Right kidney (tissue), 1 donor: ENCODE results near the gene BLCAP.
A peak's percentile ranks its signal among the peaks of the same experiment; 100 is the strongest.
"Not testable (repeated sequence)": the region's sequence is repeated elsewhere in the genome, so short reads cannot be mapped to it uniquely, and the experiment has no call there.

Experiments used
- DNase-seq: peaks from one replicate; pipeline ENCODE4 v3.0.0-alpha.2; 2016

BLCAP gene

DNA sequence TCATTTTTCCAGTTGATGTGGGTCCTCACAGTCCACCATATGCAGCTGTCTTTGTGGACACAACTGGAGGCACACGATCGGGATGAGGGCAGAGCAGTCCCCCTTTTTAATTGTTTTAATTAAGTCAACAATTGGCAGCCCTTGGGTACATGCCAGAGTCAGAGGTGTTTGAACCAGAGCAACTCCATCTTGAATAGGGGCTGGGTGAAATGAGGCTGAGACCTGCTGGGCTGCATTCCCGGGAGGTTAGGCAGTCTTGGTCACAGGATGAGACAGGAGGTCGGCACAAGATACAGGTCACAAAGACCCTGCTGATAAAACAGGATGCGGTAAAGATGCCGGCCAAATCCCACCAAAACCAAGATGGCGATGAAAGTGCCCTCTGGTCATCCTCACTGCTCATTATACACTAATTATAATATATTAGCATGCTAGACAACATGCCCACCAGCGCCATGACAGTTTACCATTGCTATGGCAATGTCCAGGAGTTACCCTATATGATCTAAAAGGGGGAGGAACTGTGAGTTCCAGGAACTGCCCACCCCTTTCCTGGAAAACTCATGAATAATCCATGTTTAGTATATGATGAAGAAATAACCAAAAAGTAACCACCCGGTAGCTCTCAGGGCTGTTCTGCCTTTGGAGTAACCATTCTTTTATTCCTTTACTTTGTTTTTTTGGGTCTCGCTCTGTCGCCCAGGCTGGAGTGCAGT is 31.8 kb upstream of the BLCAP start:
- DNase-seq = no peak

DNA sequence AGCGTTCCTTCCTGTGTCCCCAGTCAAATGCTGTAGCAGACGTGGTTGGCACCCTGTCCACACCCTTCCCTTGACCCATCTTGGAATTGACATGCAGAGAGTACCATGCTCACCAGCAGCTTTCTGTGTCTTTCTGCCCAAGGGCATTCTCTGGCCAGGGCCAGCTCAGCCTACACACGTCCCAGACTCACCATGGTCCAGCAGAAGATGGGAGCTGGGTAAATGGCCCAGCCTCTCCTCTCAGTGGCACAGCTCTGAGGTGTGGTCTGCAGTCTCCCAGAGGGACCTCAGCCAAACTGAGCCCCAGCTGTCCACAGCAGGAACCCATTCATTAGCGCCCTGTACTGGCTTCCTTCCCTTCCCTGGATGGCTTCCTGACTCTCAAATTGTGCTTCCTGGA is 31.1 kb upstream of the BLCAP start:
- no peak for DNase-seq

- DNase-seq = no peak
These were observed 30.6 kb upstream of the BLCAP start for GRCh38 chr20:37558306-37558705.

DNA sequence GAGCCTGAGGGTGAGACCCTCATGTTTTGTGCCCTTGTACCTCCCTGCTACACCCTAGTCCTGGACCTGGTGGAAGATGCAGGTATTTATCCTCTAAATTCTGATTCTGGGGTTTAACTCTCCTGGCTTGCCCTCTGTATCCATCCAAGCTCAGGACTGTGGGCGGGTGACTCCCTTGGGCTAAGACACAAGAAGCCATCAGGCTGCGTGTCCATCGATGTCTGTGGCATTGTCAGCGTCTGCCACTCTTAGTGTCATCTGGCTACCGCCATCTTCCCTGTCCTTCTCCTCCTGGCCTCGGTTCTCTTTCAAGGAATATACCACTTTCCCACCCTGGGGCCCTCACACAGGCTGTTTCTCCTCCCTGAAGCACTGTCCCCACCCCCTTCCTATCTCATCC is 28.9 kb upstream of the BLCAP start:
- DNase-seq = no peak

DNA sequence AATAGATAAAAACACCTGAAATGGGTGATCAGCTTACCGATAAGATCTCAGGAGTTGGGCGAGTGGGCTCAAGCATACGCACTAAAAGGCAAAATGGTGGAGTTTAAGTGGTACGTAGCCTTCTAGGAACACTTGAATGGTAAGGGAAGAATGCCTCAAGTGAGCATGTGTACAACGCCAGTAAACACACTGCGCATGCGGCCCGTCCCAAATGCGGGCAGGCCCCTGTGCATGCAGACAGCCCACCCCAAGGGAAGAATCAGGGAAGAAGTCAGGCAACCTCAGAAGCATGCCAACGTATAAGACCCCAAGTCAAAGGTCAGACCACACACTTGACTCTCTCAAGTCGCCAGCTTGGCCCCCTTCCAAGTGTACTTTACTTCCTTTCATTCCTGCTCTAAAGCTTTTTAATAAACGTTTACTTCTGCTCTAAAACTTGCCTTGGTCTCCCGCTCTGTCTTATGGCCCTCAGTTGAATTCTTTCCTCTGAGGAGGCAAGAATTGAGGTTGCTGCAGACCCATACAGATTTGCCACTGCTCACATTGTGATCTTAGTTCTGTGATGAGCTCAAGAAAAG is 27.1 kb upstream of the BLCAP start:
- DNase-seq = not testable (repeated sequence)

GRCh38 chr20:37552415-37552814 is 24.7 kb upstream of the BLCAP start:
- DNase-seq = no peak

GRCh38 chr20:37551660-37552059 is 24.0 kb upstream of the BLCAP start:
- not testable (repeated sequence) for DNase-seq

GRCh38 chr20:37550101-37550920 is 22.6 kb upstream of the BLCAP start:
- not testable (repeated sequence) for DNase-seq

- no peak for DNase-seq
These were observed 20.2 kb upstream of the BLCAP start for GRCh38 chr20:37547912-37548311.

DNA sequence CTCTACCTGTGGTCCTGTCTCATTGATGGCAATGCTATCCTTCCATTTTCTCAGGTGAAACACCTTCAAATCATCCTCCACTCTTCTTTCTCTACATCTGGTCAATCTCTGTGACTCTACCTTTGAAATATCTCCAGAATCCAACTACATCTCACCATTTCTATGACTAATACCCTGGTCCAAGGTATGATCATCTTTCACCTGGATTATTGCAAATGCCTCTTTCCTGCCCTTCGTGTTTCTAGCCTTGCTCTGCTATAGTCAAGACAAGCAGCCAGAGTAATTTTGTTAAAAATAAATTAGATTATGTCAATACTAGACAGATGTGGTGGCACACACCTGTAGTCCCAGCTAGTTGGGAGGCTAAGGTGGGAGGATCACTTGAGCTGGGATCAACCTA is 17.8 kb upstream of the BLCAP start:
- no peak for DNase-seq

DNA sequence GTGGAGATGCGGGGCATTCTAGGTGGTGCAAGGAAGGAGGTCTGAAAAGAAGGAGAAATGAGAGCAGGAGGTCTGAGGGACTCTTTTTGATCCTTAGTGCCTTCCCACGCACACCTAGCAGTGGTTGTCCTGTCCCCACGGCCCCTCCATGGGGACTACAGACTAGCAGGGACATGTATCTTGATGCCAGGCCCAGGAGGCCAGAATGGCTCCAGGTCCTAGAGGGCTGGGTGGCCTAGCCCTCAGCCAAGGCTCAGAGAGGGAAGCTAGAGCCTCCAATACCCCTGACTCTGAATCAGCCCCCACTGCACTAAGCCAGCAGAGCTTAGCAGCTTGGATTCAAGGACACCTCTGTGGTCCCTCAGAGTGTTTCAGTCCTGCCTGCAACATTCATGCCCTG is 16.7 kb upstream of the BLCAP start:
- no peak for DNase-seq

DNA sequence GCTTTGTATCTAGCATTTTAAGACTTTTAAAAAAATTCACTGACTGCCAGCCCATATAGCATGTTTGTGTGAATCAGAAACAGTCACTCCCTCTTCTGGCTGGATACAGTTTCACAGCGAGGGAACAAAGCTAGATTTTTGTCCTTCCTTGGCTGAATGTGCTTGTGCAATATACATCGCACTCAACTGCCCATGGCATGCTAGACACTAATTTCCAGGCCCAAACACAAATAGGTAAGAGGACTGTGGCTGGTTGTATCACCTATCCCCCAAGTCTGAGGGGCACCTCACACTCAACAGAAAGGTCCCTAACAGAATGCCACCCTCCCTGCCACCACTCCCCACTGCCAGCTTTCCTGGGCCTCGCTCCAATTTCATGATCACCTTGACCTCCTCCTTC is 16.2 kb upstream of the BLCAP start:
- DNase-seq = no peak

GRCh38 chr20:37542281-37542680 is 14.6 kb upstream of the BLCAP start:
- DNase-seq = peak; percentile 12

- no peak for DNase-seq
These were observed 13.7 kb upstream of the BLCAP start for GRCh38 chr20:37541326-37541725.

DNA sequence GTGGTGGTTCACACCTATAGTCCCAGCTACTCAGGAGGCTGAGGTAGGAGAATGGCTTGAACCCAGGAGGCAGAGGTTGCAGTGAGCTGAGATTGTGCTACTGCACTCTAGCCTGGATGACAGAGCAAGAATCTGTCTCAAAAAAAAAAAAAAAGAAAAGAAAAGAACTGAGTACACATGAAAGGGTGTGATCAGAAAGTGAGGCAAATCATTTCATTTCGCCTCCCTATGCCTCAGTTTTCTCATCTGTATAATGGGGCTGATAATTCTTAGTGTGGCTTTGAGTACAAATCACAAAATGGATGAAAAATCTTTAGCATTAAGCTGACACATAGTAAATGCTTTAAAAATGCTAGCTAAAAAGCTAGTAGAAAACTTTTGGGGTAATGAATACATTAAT is 13.2 kb upstream of the BLCAP start:
- not testable (repeated sequence) for DNase-seq

- DNase-seq = no peak
These were observed 12.3 kb upstream of the BLCAP start for GRCh38 chr20:37540001-37540400.

GRCh38 chr20:37539424-37539823 is 11.7 kb upstream of the BLCAP start:
- no peak for DNase-seq

DNA sequence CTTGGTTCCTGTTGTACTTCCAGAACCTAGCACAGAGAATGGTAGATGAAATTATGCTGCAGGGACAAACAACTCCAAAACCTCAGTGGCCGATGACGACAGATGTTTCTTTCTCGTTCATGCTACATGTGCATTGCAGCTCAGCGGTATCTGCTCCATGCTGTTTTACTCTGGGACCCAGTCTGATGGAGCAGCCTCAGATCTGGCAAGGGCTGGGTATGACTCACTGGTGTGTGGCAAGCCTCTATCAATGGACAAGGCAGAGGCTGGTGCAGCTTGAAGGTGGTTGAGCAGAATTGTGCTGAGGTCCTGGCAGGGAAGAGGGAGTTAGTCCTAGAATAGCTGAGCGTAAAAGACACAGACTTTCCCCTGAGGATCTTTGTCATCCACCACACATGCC is 10.3 kb upstream of the BLCAP start:
- no peak for DNase-seq

DNA sequence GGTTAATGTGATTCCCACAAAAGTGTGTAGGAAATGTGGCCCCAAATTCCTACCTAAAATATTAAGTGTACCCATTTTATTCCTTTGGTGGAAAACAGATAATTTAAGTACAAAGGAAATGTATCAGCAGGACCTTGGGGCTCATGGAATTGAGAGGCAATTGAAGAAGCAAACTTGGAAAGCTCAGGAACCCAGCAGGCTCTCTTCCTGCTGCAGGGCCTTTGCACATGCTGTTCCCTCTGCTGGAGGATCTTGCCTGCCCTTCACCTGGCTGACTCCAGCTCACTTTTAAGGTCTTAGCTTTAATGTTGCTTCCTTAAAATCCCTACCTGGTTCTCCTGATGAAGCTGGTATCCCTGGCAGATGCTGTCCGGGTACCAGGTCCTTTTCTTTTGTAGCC is 9.8 kb upstream of the BLCAP start:
- DNase-seq = no peak

GRCh38 chr20:37535443-37536132 is 7.9 kb upstream of the BLCAP start:
- no peak for DNase-seq

DNA sequence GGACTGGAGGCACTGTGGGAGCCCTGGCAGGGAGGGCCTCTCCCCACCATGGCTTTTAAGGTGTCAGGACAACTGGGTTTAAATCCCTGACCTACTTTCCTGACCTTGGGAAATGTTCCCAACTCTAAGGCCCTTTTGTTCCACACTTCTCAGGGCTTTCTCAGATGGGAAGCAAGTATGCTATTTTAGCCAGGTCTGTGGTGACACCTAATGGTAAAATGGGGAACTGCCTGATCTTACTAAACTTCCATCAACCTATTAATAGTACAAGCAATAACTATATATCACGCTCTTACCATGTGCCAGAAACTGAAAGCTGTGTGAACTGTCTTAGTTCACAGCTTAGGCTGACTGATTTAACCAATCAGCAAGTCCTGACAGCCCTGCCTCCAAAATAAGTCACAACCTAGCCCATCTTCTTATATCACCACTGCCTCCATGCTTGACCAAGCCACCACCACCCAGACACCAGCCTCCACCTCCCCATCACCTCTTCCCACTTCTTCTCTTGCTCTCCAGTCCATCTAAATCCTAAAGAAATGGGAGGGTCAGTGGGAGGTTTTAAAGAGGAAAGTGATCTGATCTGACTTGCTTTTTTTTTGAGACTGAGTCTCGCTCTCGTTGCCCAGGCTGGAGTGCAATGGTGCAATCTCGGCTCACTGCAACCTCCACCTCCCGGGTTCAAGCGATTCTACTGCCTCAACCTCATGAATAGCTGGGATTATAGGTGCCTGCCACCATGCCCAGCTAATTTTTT is 6.9 kb upstream of the BLCAP start:
- peak; percentile 59 for DNase-seq

DNA sequence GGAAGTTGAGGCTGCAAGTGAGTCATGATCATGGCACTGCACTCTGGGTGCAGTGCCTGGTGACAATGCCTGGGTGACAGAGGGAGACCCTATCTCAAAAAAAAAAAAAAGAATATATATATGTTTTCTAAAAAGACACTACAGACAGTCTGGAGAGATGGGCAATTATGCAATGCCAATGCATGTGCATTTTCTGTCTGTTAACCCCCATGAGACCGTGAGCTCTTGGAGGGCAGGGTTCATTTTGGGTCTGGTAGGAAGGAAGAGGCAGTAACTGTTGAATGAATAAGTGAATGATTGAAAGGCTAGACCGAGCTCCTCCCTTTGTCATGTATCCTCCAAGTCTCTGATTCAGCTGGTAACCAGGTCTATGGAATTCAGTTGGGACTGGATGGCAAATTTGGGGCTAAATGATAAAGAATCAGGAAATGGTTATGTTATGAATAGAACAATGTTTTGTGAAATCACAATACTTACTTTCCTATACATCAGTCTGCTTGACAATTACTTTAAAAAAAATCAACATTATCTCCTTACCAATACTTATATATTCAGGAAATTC is 5.6 kb upstream of the BLCAP start:
- no peak for DNase-seq
